Urinary bladder (tissue), 4 donors: Measurements from ENCODE around the gene TOPORS. TPM values are rescaled to one million over a fixed set of nuclear protein-coding genes. Genes with fewer than 3 reads are reported as not detected.

Experiments used
- DNase-seq: peaks from one replicate; pipeline ENCODE4 v3.0.0-alpha.2; 2015; ENCODE audit errors: extremely low spot score
- H3K27ac ChIP-seq: one replicate; pipeline ENCODE4 v1.5.1; 2013; ENCODE audit warnings: low read depth, mild to moderate bottlenecking, moderate library complexity
- H3K36me3 ChIP-seq: one replicate; pipeline ENCODE4 v1.6.1; 2013; ENCODE audit warnings: mild to moderate bottlenecking, moderate library complexity; ENCODE audit not compliant: insufficient read depth
- H3K4me1 ChIP-seq: one replicate; pipeline ENCODE4 v1.6.1; 2013; ENCODE audit warnings: mild to moderate bottlenecking, moderate library complexity; ENCODE audit not compliant: insufficient read depth
- H3K4me3 ChIP-seq: one replicate; pipeline ENCODE4 v1.5.1; 2013; ENCODE audit warnings: low read depth, low read length
- whole genome bisulfite sequencing: extraction: QIAGEN DNeasy Blood & Tissue Kit; methylation state at CpG from one replicate; pipeline ENCODE4 v1.1.7; 2013; 5-methylcytosine and 5-hydroxymethylcytosine counted together
- polyA plus RNA-seq: library from polyadenylated mRNA; stranded (reverse); fragments of 200-250 nt; gene quantifications from one replicate; pipeline ENCODE4 v1.2.3, GENCODE V29; 2013
- total RNA-seq: library from RNA; depleted of rRNA; stranded (reverse); fragments of >200 nt; gene quantifications from one replicate; pipeline ENCODE4 v1.2.3, GENCODE V29; 2014
- donor health status: healthy with polysubstance abuse.
- donor health status: healthy.

TOPORS gene
- total and polyA plus RNA-seq, 2 donors = 13.3 to 39.0 TPM

- DNase-seq = no peak
- no peaks in the 10 kb centered on the region for H3K4me1 ChIP-seq
- H3K4me3 ChIP-seq = no peak overlapping the region
- WGBS = 98% methylated on average over 1 of the region's 1 CpG
- H3K27ac ChIP-seq = no peak overlapping the region
- no peaks in the 10 kb centered on the region for H3K36me3 ChIP-seq
These were observed 43.7 kb downstream of the TOPORS start for GRCh38 chr9:32508728-32509127.

GRCh38 chr9:32503008-32503407 lies 49.4 kb downstream of the TOPORS start:
- Histone ChIP-seq H3K36me3 (no peaks in the 10 kb centered on the region), H3K4me3 (no peak overlapping the region), H3K27ac (no peak overlapping the region), H3K4me1 (no peaks in the 10 kb centered on the region)
- WGBS = 82% methylated on average over 3 of the region's 3 CpGs
- DNase-seq = no peak

GRCh38 chr9:32502464-32502863 lies 49.9 kb downstream of the TOPORS start:
- DNase-seq = no peak
- no peaks in the 10 kb centered on the region for H3K4me1 ChIP-seq
- no peak overlapping the region for H3K27ac ChIP-seq
- no peaks in the 10 kb centered on the region for H3K36me3 ChIP-seq
- no peak overlapping the region for H3K4me3 ChIP-seq
- WGBS = 81% methylated on average over 4 of the region's 4 CpGs

- no peak overlapping the region for H3K27ac ChIP-seq
- H3K4me3 ChIP-seq = no peak overlapping the region
- 75% methylated on average over 1 of the region's 1 CpG for WGBS
- H3K36me3 ChIP-seq = no peaks in the 10 kb centered on the region
- DNase-seq = no peak
- no peaks in the 10 kb centered on the region for H3K4me1 ChIP-seq
These were observed 50.5 kb downstream of the TOPORS start for GRCh38 chr9:32501868-32502267.

- Histone ChIP-seq H3K4me1 (no peaks in the 10 kb centered on the region), H3K36me3 (no peaks in the 10 kb centered on the region), H3K4me3 (no peak overlapping the region), H3K27ac (no peak overlapping the region)
- 71% methylated on average over 2 of the region's 2 CpGs for WGBS
- DNase-seq = no peak
These were observed 51.6 kb downstream of the TOPORS start for GRCh38 chr9:32500768-32501167.

GRCh38 chr9:32497921-32498320 lies 54.5 kb downstream of the TOPORS start:
- H3K36me3 ChIP-seq = no peaks in the 10 kb centered on the region

GRCh38 chr9:32490601-32491000 lies 61.8 kb downstream of the TOPORS start:
- Histone ChIP-seq H3K4me3 (no peak overlapping the region), H3K36me3 (no peaks in the 10 kb centered on the region), H3K4me1 (no peaks in the 10 kb centered on the region), H3K27ac (no peak overlapping the region)
- WGBS = 78% methylated on average over 3 of the region's 3 CpGs
- DNase-seq = no peak

More at GRCh38 chr9:32497921-32498320, 54.5 kb downstream of the TOPORS start:
- DNase-seq = no peak
- no peak overlapping the region for H3K27ac ChIP-seq
- H3K4me1 ChIP-seq = no peaks in the 10 kb centered on the region
- no peak overlapping the region for H3K4me3 ChIP-seq

Other genes with a start within 250 kb of the TOPORS start
- 29.6 TPM for gene ACO1, start 167.9 kb downstream of the TOPORS start, total RNA-seq
- 31.9 TPM for gene ACO1, start 167.9 kb downstream of the TOPORS start, polyA plus RNA-seq
- 25.2 TPM for gene RIGI, start 26.4 kb downstream of the TOPORS start, total RNA-seq
- gene RIGI, start 26.4 kb downstream of the TOPORS start, polyA plus RNA-seq = 5.4 TPM
- 1.3 TPM for gene SMIM27, start 259 bp downstream of the TOPORS start, total RNA-seq
- 11.9 TPM for gene SMIM27, start 259 bp downstream of the TOPORS start, polyA plus RNA-seq
- 45.5 TPM for gene NDUFB6, start 20.6 kb upstream of the TOPORS start, total RNA-seq
- gene NDUFB6, start 20.6 kb upstream of the TOPORS start, polyA plus RNA-seq = 58.1 TPM
- not detected for gene TAF1L, start 83.1 kb upstream of the TOPORS start, total RNA-seq
- 0.01 TPM for gene TAF1L, start 83.1 kb upstream of the TOPORS start, polyA plus RNA-seq
- gene TMEM215, start 231.0 kb upstream of the TOPORS start, total RNA-seq = 0.21 TPM
- gene TMEM215, start 231.0 kb upstream of the TOPORS start, polyA plus RNA-seq = not detected